Heart right ventricle (tissue), 16 donors: Measurements from ENCODE around the gene KDM4E. TPM values are rescaled to one million over a fixed set of nuclear protein-coding genes. Genes with fewer than 3 reads are reported as not detected.
A peak's percentile ranks its signal among the peaks of the same experiment; 100 is the strongest.

Experiments used
- ATAC-seq, 8 donors: fragments of 200-7000 bp; cut with Tn5 transposase; one replicate each; pipeline ENCODE4 v1.9.1; 2020; ENCODE audit warnings: mild to moderate bottlenecking in 8 of 8, moderate library complexity in 8 of 8, moderate number of reproducible peaks in 1 of 8
- DNase-seq, 2 donors: peaks; one replicate each; pipeline ENCODE4 v3.0.0-alpha.2; 2020
- H3K27ac ChIP-seq, 10 donors: fragments of 200-600 bp; sonication (generic) in 2 of 10; one replicate each; pipeline versions ENCODE4 v1.5.0 to v1.8.0; 2020 to 2022; ENCODE audit warnings: mild to moderate bottlenecking in 3 of 10
- H3K27me3 ChIP-seq, 7 donors: fragments of 200-600 bp; one replicate each; pipeline ENCODE4 v1.8.0; 2021 to 2022; ENCODE audit warnings: mild to moderate bottlenecking in 2 of 7
- H3K36me3 ChIP-seq, 9 donors: fragments of 200-600 bp; sonication (generic) in 1 of 9; one replicate each; pipeline versions ENCODE4 v1.5.0 to v1.8.0; 2020 to 2022; ENCODE audit warnings: mild to moderate bottlenecking in 2 of 9
- H3K4me1 ChIP-seq, 9 donors: fragments of 200-600 bp; sonication (generic) in 1 of 9; one replicate each; pipeline versions ENCODE4 v1.5.0 to v1.8.0; 2020 to 2022; ENCODE audit warnings: mild to moderate bottlenecking in 4 of 9
- H3K4me3 ChIP-seq, 10 donors: fragments of 200-600 bp; sonication (generic) in 2 of 10; one replicate each; pipeline versions ENCODE4 v1.5.0 to v1.8.0; 2020 to 2022; ENCODE audit warnings: mild to moderate bottlenecking in 7 of 10, moderate library complexity in 2 of 10
- H3K9me3 ChIP-seq, 11 donors: fragments of 200-600 bp in 10 of 11; sonication (generic) in 2 of 11; one replicate each; pipeline versions ENCODE4 v1.5.0 to v1.8.0; 2013 to 2022; ENCODE audit warnings: mild to moderate bottlenecking in 2 of 11, control low read depth in 1 of 11, moderate library complexity in 1 of 11
- CTCF ChIP-seq, 9 donors: fragments of 200-600 bp; sonication (generic) in 2 of 9; IDR thresholded peaks; one replicate each; pipeline versions ENCODE4 v1.5.0 to v1.8.0; 2021 to 2022; ENCODE audit warnings: antibody characterized with exemption in 9 of 9, mild to moderate bottlenecking in 5 of 9, moderate library complexity in 1 of 9
- WGBS, 2 donors: extraction: QIAGEN DNeasy Blood & Tissue Kit; methylation state at CpG; one replicate each; pipeline ENCODE4 v1.1.7; 2013; ENCODE audit warnings: inconsistent platforms in 1 of 2; 5-methylcytosine and 5-hydroxymethylcytosine counted together
- intact Hi-C, 10 donors: fragments of 100-400 bp; cut with DNase I; formaldehyde crosslinking; loops; one replicate each; pipeline versions ENCODE4 v1.11.1 to v1.14.2; 2022
- polyA plus RNA-seq, 2 donors: library from polyadenylated mRNA; stranded (reverse); fragments of 200-250 nt; gene quantifications; one replicate each; pipeline ENCODE4 v1.2.3, GENCODE V29; 2013
- total RNA-seq, 10 donors: library from RNA; stranded (reverse); fragmentation: NEBNext Ultra II Directional in 3 of 10; extraction: Animal tissue kit (Norgen Biotek cat#: 25700) in 3 of 10; gene quantifications; one replicate each; pipeline versions ENCODE4 v1.2.1 to v1.2.4, GENCODE V29; 2021 to 2023
- donor health status: Arrhythmogenic right ventricular cardiomyopathy.
- donor health status: ischemic (EF 13 %, LVEDD 7.1; RV severe dilation, severe dysfunction).
- donor health status: healthy with polysubstance abuse.
- donor health status: DM: no; HTN: yes; CAD: no.
- donor health status: DM: no; HTN: no; CAD: no.
- donor health status: ischemic (EF 25% LVEDD 6.9; RV normal size, moderate dysfunction).
- donor health status: ischemic (EF 25% LVEDD 5.7; RV mildly dilated, moderate dysfunction).
- donor health status: healthy.
- donor health status: DM: yes; HTN: yes; CAD: no.
- donor health status: Ischemic cardiomyopathy.
- donor health status: ischemic (EF 35%, LVEDD 5.7; RV mildly dilated, moderate dysfunction).
- donor health status: nonischemic (EF 11% LVEDD 7.7; RV severe dilation, severe dysfunction).
- donor health status: DM: yes; HTN: yes; CAD: no.
- donor health status: PGD.
- donor health status: ischemic (EF 29% LVEDD 5.4; RV normal size, mild dysfunction).
- donor health status: nonischemic (EF 23%, LVEDD 6.1; RV moderate dilation, normal function).

KDM4E gene
- total and polyA plus RNA-seq, 12 donors: not detected

- 92 to 93% methylated on average over 22 of the region's 22 CpGs for WGBS, 2 donors
- TF ChIP-seq CTCF (IDR thresholded peaks at IDR 0.05): no peak
- no peak for DNase-seq
- Histone ChIP-seq H3K36me3 (no peaks in the 10 kb centered on the region), H3K27ac (no peak overlapping the region), H3K27me3 (peaks cover 0 to 39% (median 23%) of the 10 kb centered on the region in 7 donors), H3K4me3 (no peak overlapping the region), H3K4me1 (no peaks in the 10 kb centered on the region), H3K9me3 (no peaks in the 10 kb centered on the region)
- intact Hi-C loops: no loop called here
- no peak for ATAC-seq
Observed at GRCh38 chr11:95050595-95051202, 25.6 kb downstream of the KDM4E start.

- TF ChIP-seq CTCF (IDR thresholded peaks at IDR 0.05): no peak
- ATAC-seq: no peak
- Histone ChIP-seq H3K4me3 (no peak overlapping the region), H3K27ac (no peak overlapping the region), H3K9me3 (no peaks in the 10 kb centered on the region), H3K27me3 (peaks cover 0 to 39% (median 15%) of the 10 kb centered on the region in 7 donors), H3K36me3 (no peaks in the 10 kb centered on the region), H3K4me1 (no peaks in the 10 kb centered on the region)
- DNase-seq: no peak
- intact Hi-C loops: no loop called here
- WGBS, 2 donors: 87 to 90% methylated on average over 2 of the region's 2 CpGs
Observed at GRCh38 chr11:95054356-95054755, 29.3 kb downstream of the KDM4E start.

- Histone ChIP-seq H3K4me3 (no peak overlapping the region), H3K27ac (no peak overlapping the region), H3K4me1 (no peaks in the 10 kb centered on the region), H3K27me3 (peaks cover 0 to 33% (median 12%) of the 10 kb centered on the region in 7 donors), H3K9me3 (no peaks in the 10 kb centered on the region), H3K36me3 (no peaks in the 10 kb centered on the region)
- intact Hi-C loops: no loop called here
- ATAC-seq (no peak), DNase-seq (no peak)
- no peak for TF ChIP-seq CTCF (IDR thresholded peaks at IDR 0.05)
- 40 to 45% methylated on average over 2 of the region's 2 CpGs for WGBS, 2 donors
Observed at GRCh38 chr11:95055283-95055897, 30.3 kb downstream of the KDM4E start.

- no peaks in the 10 kb centered on the region for H3K4me1 ChIP-seq
- H3K9me3 ChIP-seq: no peaks in the 10 kb centered on the region
- TF ChIP-seq CTCF (IDR thresholded peaks at IDR 0.05): no peak
- peak in 1 of 8 donors; percentile 18 for ATAC-seq
- intact Hi-C loops: no loop called here
- no peak for DNase-seq
- H3K4me3 ChIP-seq: no peak overlapping the region
- H3K27ac ChIP-seq: no peak overlapping the region
- 91 to 94% methylated on average over 8 of the region's 8 CpGs for WGBS, 2 donors
- H3K27me3 ChIP-seq: peaks cover 0 to 24% (median 12%) of the 10 kb centered on the region in 7 donors
- no peaks in the 10 kb centered on the region for H3K36me3 ChIP-seq
Observed at GRCh38 chr11:95057959-95058358, 32.9 kb downstream of the KDM4E start.
